Fibroblast of mammary gland (primary cell): ENCODE measurements around the gene IL4I1.

Source experiments
- DNase-seq: peaks from one replicate; pipeline ENCODE4 v3.0.0-alpha.2; 2010; ENCODE audit warnings: low read depth
- H3K4me3 ChIP-seq: 2 replicates; pipeline ENCODE4 v1.5.1; 2011; ENCODE audit warnings: low read depth, mild to moderate bottlenecking, low read length, moderate library complexity; ENCODE audit not compliant: control insufficient read depth
- TF ChIP-seq, protein P1 (sequence below): conservative IDR thresholded peaks from 2 replicates; pipeline ENCODE4 v1.5.1; 2011; ENCODE audit warnings: low read depth, low read length, inconsistent platforms; ENCODE audit not compliant: control insufficient read depth, insufficient read depth

IL4I1 gene

GRCh38 chr19:49861541-49862378 lies 34.9 kb downstream of the IL4I1 start:
- no peak overlapping the region for H3K4me3 ChIP-seq
- no peak for DNase-seq
- TF ChIP-seq, protein P1, sequence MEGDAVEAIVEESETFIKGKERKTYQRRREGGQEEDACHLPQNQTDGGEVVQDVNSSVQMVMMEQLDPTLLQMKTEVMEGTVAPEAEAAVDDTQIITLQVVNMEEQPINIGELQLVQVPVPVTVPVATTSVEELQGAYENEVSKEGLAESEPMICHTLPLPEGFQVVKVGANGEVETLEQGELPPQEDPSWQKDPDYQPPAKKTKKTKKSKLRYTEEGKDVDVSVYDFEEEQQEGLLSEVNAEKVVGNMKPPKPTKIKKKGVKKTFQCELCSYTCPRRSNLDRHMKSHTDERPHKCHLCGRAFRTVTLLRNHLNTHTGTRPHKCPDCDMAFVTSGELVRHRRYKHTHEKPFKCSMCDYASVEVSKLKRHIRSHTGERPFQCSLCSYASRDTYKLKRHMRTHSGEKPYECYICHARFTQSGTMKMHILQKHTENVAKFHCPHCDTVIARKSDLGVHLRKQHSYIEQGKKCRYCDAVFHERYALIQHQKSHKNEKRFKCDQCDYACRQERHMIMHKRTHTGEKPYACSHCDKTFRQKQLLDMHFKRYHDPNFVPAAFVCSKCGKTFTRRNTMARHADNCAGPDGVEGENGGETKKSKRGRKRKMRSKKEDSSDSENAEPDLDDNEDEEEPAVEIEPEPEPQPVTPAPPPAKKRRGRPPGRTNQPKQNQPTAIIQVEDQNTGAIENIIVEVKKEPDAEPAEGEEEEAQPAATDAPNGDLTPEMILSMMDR: no peak

DNA sequence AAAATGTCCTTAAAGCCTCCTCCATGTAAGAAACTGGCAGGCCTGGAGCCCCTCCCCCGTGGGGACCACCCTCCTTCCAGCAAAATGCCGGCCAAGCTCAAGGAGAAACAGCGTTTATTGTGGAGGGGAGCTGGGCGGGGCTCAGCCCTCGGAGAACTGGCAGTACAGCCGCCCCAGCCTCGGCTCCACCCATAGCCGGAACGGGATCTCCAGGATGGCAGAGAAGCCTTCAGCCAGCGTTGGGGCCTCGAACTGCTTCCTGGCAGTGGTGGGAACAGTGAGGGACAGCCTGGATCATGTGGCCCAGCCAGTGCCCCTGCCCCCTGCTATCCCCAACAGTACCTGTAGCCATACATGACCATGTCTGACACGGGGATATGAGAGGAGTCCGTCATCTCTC lies 35.6 kb downstream of the IL4I1 start:
- no peak for DNase-seq
- TF ChIP-seq, protein P1: no peak
- H3K4me3 ChIP-seq: no peak overlapping the region

DNA sequence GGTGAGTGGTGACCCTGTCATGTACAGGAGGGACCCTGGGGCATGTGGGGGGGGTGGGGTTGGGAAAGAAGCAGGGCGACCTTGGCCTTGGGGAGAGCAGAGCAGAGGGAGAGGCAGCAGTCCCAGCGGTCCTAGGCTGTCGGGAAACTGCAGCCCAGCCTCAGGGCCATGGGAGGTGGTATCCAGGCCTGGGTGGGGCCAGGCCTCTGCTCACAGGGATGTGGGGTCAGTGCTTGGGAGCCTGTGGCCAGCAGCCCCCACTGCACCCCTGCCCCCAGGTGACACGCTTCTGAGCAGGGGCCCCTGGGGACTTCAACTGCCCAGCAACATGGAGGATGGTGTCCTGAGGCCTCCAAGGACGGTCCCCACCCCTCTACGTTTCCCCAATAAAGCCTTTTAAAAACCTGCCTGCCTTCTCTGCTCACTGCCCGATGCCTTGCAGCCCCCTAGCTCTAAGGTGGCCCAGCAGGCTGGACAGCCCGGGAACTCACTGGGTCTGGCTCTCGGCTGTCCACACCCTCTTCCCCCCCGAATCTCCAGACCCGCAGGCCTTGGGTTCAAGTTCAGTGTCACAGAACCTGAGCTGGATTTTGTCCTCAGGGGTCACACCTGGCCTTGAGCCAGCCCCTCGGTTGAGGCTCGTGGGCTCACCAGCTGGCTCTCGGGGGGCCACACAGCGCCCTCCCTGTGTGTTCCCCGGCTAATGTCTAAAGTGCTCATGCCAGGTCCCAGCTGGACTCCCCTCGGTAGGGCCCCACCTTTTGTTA lies 36.2 kb downstream of the IL4I1 start:
- H3K4me3 ChIP-seq: no peak overlapping the region
- no peak for DNase-seq
- TF ChIP-seq, protein P1: no peak

GRCh38 chr19:49859682-49860335 lies 36.9 kb downstream of the IL4I1 start:
- DNase-seq: no peak
- TF ChIP-seq, protein P1: no peak
- H3K4me3 ChIP-seq: no peak overlapping the region

GRCh38 chr19:49858088-49858985 lies 38.4 kb downstream of the IL4I1 start:
- no peak overlapping the region for H3K4me3 ChIP-seq
- no peak for DNase-seq
- TF ChIP-seq, protein P1: no peak

DNA sequence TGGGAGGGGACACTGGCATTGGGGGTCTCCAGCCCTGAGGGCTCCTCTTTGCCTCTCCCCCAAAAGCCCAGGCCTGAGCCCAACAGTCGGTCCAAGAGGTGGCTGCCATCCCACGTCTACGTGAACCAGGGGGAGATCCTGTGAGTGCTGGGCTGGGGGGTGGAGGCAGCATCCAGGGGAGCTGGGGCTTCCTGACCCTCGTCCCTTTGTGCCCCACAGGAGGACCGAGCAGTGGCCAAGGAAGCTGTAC lies 38.9 kb downstream of the IL4I1 start:
- TF ChIP-seq, protein P1: no peak
- no peak for DNase-seq
- H3K4me3 ChIP-seq: no peak overlapping the region
